ENCODE data around the gene EXOC3L1. TPM values are rescaled to one million over a fixed set of nuclear protein-coding genes. Genes with fewer than 3 reads are reported as not detected.
A peak's percentile ranks its signal among the peaks of the same experiment; 100 is the strongest.

The EXOC3L1 gene, protein sequence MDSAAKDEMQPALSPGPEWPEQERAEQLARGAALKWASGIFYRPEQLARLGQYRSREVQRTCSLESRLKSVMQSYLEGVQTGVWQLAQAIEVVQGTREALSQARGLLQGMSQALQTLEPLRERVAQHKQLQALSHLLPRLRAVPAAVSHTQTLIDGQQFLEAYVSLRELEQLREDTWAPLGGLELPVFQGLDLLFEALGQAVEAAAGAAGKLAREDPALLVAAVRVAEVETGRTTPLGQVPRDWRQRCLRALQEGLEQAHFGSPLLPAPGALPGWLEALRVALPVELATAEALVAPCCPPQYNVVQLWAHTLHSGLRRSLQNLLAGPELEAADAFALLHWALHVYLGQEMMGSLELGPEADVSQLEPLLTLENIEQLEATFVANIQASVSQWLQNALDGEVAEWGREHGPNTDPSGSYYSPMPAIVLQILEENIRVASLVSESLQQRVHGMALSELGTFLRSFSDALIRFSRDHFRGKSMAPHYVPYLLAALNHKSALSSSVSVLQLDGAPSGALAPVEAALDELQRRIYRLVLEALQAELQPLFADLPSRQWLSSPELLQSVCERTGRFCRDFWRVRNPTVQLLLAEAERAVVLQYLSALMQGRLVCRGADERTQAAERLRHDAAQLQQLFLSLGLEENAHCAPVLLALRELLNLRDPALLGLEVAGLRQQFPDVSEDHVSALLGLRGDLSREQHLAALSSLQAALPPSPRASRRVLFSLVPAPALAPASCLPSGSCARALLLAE
- total RNA-seq = 0.63 TPM

DNA sequence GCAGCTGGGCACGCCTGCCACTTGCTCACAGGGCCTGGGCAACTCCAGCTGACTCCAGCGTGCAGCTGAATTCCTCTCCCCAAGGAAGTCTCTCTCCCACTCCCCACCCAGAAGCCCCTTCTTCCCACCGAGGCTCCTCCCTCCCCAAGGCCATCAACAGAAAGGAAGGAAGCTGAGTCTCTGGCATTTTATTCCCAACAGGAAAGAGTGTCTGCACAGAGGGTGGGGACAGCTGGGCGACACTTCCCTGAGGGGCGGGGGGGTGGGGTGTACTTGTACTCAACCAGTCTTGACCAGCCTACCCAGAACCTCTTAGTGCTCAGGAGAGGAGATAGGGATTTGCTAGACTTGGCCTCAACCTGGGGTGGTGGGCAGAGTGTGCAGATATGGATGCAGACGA, at the start of gene EXOC3L1:
EXOC3L1 (minus strand) TSS at position 96 of the 400 bp plus-strand sequence. CDS start 460 bp downstream, outside the sequence.

DNA sequence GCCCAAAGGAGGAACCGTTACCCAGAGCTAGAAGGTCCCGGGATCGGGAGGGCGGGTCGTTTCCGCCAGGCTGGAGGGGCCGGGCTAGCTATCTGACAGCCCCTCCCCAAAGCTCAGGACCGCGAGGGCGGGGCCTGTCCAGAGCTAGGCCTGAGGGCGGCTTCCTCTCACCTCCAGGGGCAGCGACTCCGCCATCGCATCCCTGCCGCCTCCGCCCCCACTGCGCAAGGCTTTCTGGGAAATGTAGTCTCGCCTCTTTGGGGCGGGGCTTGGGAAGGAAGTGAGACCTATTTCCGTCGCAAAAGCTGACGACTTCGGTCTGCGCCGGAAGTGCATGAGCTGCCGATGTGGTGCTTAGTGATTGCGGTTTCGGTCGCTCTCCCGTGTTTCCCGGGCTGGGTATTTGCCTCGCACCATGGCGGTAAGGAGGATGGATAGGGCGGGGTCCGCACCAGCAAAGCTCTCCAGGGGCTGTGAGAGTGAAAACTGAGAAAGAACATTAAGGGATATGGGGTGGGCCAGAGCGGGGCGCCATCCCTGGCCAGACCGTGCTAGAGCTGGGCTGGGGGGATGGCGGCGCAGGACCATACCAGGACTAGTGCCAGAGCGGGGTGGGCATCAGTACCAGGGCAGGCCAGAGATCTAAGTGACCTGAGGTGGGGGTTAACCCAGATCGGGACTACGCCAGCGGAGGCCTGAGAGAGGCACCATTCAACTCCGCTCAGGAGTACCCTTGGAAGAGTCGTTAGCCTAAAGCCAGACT, 37.0 kb upstream of the EXOC3L1 start, which contains the start of gene TMEM208:
TMEM208 (plus strand) TSS at position 327 of the 763 bp plus-strand sequence; CDS start at position 416, 89 bp downstream.

DNA sequence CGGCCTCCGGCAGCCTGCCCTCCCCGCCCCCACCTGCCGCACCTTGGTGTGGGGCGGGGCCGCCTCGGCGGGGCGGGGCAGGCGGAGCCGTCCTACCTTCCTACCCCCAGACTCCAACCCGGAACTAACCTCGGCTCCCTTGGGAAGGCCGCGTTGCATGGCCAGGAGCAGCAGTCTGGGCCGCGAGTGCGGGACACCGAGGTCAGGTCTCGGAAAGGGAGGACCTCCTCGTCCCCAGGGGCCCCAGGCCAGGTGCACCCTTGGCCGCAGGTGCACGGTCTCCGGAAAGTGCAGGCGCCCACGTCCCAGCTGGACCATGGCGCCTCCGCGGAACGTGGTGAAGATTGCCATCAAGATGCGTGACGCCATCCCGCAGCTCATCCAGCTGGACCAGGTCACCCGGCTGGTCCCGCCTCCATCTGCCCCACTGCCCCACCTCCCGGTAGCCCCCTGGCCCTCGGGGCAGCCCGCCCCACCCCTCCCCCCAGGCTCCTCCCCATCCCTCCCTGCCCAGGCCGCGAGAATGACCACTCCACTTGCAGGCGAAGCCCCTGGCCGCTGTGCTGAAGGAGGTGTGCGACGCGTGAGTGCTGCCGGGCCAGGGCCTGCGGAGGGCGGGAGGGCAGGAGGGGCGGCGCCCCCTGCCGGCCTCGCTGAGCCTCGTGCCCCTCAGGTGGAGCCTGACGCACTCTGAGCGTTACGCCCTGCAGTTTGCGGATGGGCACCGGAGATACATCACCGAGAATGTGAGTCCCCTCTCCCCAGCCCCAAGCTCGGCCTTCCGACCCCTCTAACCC, 9.3 kb upstream of the EXOC3L1 start, which contains the start of gene ELMO3:
ELMO3 (plus strand) TSS at position 121 of the 797 bp plus-strand sequence; CDS start at position 317, 196 bp downstream.

DNA sequence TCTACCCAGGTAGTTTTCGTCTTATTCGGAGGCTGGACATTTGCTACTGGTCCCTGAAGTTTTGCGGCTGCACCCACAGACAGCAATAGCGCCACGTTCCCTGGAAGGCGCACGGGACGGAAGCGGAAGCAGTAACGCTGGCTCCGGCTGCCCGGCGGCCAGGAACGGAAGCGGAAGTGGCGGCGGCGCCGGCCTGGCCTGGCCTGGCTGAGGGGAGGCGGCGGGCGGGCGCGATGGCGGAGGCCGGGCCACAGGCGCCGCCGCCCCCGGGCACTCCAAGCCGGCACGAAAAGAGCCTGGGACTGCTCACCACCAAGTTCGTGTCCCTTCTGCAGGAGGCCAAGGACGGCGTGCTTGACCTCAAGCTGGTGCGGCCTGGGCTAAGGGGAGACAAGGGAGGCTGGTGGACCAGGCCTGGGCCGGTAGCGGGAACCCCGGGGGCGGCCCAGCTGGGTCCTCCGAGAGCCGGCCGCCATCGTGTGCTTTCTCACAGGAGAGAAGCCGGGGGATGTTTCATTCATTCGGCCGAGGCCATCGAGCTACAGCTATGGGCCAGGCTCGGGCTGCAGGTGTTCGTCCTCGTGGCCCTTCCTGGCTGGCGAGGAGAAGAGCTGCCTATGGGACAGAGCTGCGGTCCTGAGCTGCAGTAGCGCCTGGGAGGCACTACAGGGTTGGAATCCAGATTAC, 2.2 kb upstream of the EXOC3L1 start, which contains the start of gene E2F4:
E2F4 (plus strand) TSS at position 161 of the 687 bp plus-strand sequence; CDS start at position 234, 73 bp downstream.

DNA sequence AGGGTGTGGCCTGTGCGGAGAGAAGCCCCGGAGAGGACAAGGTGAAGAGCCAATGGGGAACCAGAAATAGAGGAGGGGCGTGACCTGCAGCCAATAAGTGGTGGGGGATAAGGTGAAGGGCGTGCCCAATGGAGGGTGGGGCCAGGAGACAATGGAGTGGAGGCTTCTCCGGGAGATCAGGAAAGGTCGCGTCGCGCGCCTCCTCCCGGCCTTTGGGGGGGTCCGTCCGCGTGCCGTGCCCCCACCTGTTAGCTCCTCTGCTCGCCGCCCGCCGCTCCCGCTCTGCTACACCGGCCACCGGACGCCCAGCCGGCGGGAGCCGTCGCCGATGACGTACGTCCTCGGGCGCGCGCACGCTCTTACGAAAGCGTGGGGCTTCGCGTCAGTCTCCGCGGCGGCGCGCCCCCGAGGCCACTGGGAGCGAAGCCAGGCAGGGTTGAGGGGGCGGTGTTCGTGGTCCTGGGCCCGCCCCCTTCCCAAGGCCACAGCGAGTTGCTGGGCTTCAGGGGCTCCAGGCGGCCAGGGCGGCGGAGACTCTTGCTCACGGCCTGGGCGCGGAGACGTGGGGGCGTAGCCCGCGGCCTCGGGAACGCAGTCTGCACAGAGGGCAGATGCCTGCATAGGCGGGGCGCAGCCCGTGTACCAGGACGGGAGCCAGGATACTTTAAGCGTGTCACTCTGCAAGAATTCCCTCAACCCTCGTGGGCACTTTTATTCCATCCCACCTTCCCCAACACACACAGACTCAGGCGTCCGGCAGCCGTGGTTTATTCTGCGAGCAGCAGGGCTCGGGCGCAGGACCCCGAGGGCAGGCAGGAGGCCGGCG, 6.1 kb downstream of the EXOC3L1 start, which contains the start of gene MATCAP1:
MATCAP1 (minus strand) TSS at position 337 of the 826 bp plus-strand sequence. CDS start 3,353 bp downstream, outside the sequence.

DNA sequence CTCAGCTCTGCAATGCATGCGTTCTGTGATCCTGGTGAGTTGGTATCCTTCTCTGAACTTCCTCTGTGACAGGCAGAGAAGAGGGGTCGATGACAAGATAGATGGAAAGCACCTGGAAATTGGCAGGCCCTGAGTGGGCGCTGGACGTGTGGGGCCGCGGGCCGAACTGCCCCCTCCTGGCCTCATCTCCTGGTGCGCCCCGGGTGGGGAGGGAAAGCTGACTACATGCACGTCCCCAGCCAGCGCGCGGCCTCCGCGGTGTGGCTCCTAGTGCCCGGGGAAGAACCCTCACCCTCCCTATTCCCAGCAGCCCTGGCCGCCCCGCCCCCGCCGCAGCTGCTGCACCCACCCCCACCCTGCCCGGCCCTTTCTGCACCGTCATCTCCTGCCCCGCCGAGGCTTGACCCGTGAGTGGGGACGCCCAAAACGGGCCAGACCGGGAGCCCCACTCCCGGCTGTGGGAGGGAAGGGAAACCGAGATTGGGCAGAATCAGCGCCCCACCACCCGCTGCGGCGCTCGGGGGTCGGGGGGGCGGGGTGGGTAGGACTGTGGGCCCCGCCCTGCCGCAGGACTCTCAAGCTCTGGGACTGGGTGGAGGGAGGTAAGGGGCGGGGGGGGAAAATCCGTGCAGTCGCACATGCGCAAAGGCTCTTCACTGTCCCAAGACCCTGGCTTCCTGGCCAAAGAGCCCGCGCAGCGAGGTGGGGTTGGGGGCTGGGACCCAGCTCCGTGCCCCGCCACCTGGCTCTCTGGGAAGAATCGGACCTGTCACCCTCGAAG, 19.6 kb downstream of the EXOC3L1 start, which contains the start of gene NOL3:
NOL3 (plus strand) TSS at position 371 of the 781 bp plus-strand sequence.

DNA sequence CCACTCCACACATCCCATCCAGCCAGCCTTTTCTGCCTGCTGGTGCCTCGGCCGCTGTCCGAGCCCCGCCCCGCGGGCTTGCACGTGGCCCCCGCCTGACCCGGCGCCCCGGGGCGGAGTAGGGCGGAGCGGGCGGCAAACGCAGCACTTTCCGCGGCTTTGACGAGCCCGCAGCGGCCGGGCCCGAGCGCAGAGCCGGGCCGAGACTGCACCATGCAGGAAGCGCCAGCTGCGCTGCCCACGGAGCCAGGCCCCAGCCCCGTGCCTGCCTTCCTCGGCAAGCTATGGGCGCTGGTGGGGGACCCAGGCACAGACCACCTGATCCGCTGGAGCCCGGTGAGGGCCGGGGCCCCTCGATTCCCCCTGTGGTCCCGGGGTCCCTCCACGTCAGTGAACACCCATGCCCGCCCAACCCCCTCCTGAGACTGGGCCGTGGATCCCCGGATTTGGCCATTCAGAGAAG, 25.3 kb downstream of the EXOC3L1 start, which contains the start of gene HSF4:
HSF4 (plus strand) TSS at position 147 of the 463 bp plus-strand sequence; CDS start at position 214, 67 bp downstream.

DNA sequence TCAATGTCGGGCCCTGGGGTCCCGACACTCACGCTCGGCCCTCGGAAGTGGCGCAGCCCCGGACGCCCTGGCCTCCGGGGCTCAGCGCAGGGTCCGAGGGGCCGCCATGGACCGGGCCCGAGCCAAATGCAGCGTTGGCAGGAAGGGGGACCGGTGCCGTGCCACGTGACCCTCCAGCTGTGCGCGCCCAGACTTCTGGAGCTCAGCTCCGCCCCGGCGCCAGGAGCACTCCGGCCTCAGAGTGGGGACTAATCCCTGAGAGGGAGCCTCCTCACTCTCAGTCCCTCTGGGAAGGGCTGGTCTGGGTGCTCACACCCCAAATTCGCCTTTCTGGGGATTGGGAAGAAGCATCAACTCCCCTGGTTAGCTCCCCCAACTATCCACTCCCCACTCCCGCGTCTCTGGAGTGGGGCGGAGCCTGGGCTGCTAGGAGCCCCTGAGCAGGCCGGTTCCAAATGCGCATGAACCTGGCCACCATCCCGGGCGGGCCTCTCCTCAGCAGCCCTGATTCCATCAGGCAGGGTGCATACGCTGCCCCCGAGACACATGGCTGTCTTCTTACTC, 39.0 kb downstream of the EXOC3L1 start, which contains the start of gene B3GNT9:
B3GNT9 (minus strand) TSS at position 166 of the 564 bp plus-strand sequence. CDS start 513 bp downstream, outside the sequence.

Small RNA genes within 50 kb of the gene (small RNA-seq; reads per million reads assigned to genes)
- 4.5 reads per million, percentile 86 among the genes with 10 or more reads in this experiment for gene MIR328 (ENCODE audit: low replicate concordance)

Other genes starting within 250 kb of the EXOC3L1 start
- gene CES3, start 228.9 kb downstream of the EXOC3L1 start, total RNA-seq = 2.5 TPM
- 33.8 TPM for gene CES4A, start 201.5 kb downstream of the EXOC3L1 start, total RNA-seq
- gene CBFB, start 161.0 kb downstream of the EXOC3L1 start, total RNA-seq = 42.3 TPM
- 36.3 TPM for gene PHAF1, start 80.2 kb downstream of the EXOC3L1 start, total RNA-seq
- gene B3GNT9, start 39.1 kb downstream of the EXOC3L1 start, total RNA-seq = 0.63 TPM
- 0.31 TPM for gene TRADD, start 30.2 kb downstream of the EXOC3L1 start, total RNA-seq
- 1.6 TPM for gene FBXL8, start 30.2 kb downstream of the EXOC3L1 start, total RNA-seq
- gene HSF4, start 25.4 kb downstream of the EXOC3L1 start, total RNA-seq = 11.3 TPM
- gene NOL3, start 19.6 kb downstream of the EXOC3L1 start, total RNA-seq = 3.4 TPM
- 106 TPM for gene MATCAP1, start 6.2 kb downstream of the EXOC3L1 start, total RNA-seq
- 41.0 TPM for gene E2F4, start 2.0 kb upstream of the EXOC3L1 start, total RNA-seq
- 0.94 TPM for gene ELMO3, start 9.0 kb upstream of the EXOC3L1 start, total RNA-seq
- gene TMEM208, start 37.0 kb upstream of the EXOC3L1 start, total RNA-seq = 27.2 TPM
- 1.9 TPM for gene FHOD1, start 57.3 kb upstream of the EXOC3L1 start, total RNA-seq
- gene SLC9A5, start 58.8 kb upstream of the EXOC3L1 start, total RNA-seq = 0.94 TPM
- gene PLEKHG4, start 89.4 kb upstream of the EXOC3L1 start, total RNA-seq = 3.4 TPM
- 0.31 TPM for gene KCTD19, start 136.6 kb upstream of the EXOC3L1 start, total RNA-seq
- gene LRRC36, start 136.7 kb upstream of the EXOC3L1 start, total RNA-seq = 3.1 TPM
- 3.8 TPM for gene TPPP3, start 203.4 kb upstream of the EXOC3L1 start, total RNA-seq
- 5.0 TPM for gene ZDHHC1, start 226.3 kb upstream of the EXOC3L1 start, total RNA-seq
- not detected for gene HSD11B2, start 241.0 kb upstream of the EXOC3L1 start, total RNA-seq

Data from parietal lobe (tissue), 2 donors.